Calu3 (cell line): ENCODE measurements around the gene GALK1. TPM values are rescaled to one million over a fixed set of nuclear protein-coding genes. Genes with fewer than 3 reads are reported as not detected.
A peak's percentile ranks its signal among the peaks of the same experiment; 100 is the strongest.

Source experiments
- BruUV-seq: library from RNA; stranded (reverse); fragments of 400-500 nt; replicated peaks from 2 replicates; lab custom pipeline; 2021; lab: Mats Ljungman, UMichigan
- CTCF ChIA-PET: fragments of 300-600 bp; sonication (Branson Sonifier 250); formaldehyde crosslinking; loops from one replicate; lab custom pipeline; 2022; ENCODE audit warnings: antibody characterized with exemption; lab: Charles Lee
- DNase-seq: peaks from one replicate; pipeline ENCODE4 v3.0.0; 2022
- H3K27ac Mint-ChIP-seq: one replicate; pipeline ENCODE4 v1.8.0; 2022; ENCODE audit warnings: mixed read lengths; ENCODE audit not compliant: unreplicated experiment
- H3K27me3 Mint-ChIP-seq: one replicate; pipeline ENCODE4 v1.8.0; 2022; ENCODE audit warnings: mixed read lengths; ENCODE audit not compliant: unreplicated experiment
- H3K36me3 Mint-ChIP-seq: one replicate; pipeline ENCODE4 v1.8.0; 2022; ENCODE audit warnings: mild to moderate bottlenecking, moderate library complexity, mixed read lengths; ENCODE audit not compliant: insufficient read depth, unreplicated experiment
- H3K4me1 Mint-ChIP-seq: one replicate; pipeline ENCODE4 v1.8.0; 2022; ENCODE audit warnings: mild to moderate bottlenecking, low read depth, mixed read lengths; ENCODE audit not compliant: unreplicated experiment
- H3K4me3 Mint-ChIP-seq: one replicate; pipeline ENCODE4 v1.8.0; 2022; ENCODE audit warnings: mild to moderate bottlenecking, low read depth, moderate library complexity, mixed read lengths; ENCODE audit not compliant: unreplicated experiment
- H3K9me3 Mint-ChIP-seq: one replicate; pipeline ENCODE4 v1.8.0; 2022; ENCODE audit warnings: low read depth, mixed read lengths; ENCODE audit not compliant: unreplicated experiment
- CTCF ChIP-seq: fragments of 200-600 bp; IDR thresholded peaks from one replicate; pipeline ENCODE4 v1.8.0; 2022; ENCODE audit warnings: antibody characterized with exemption; ENCODE audit not compliant: unreplicated experiment
- intact Hi-C: fragments of 100-400 bp; cut with micrococcal nuclease; formaldehyde crosslinking; loops from one replicate; pipeline ENCODE4 v1.10.0; 2022; ENCODE audit not compliant: unreplicated experiment
- total RNA-seq: library from RNA; stranded (reverse); gene quantifications from 2 replicates; pipeline ENCODE4 v1.2.3, GENCODE V29; 2022

GALK1 gene
- total RNA-seq, 1 experiment from 2014 or later = 20.4 TPM

- H3K9me3 Mint-ChIP-seq = no peaks in the 10 kb centered on the region
- H3K36me3 Mint-ChIP-seq = peaks cover 32% of the 10 kb centered on the region
- H3K27me3 Mint-ChIP-seq = no peaks in the 10 kb centered on the region
- CTCF ChIA-PET = interaction anchor here (0.6 to 1.5 kb wide), 3 partner anchors 14 to 478 kb away, joined by 3 to 6 read pairs (median 4); a partner anchor contains a TSS
- no peaks in the 10 kb centered on the region for H3K4me1 Mint-ChIP-seq
- H3K4me3 Mint-ChIP-seq = no peak overlapping the region
- DNase-seq = no peak
- BruUV-seq = no TSS peak
- no peak for TF ChIP-seq CTCF
- H3K27ac Mint-ChIP-seq = no peak overlapping the region
- intact Hi-C loops = no loop called here
Observed at GRCh38 chr17:75765981-75766380, 989 bp upstream of the GALK1 start.

- no peak for TF ChIP-seq CTCF
- Mint-ChIP-seq H3K36me3 (peaks cover 32% of the 10 kb centered on the region), H3K4me3 (peak overlapping the region; percentile 65), H3K27me3 (no peaks in the 10 kb centered on the region), H3K9me3 (no peaks in the 10 kb centered on the region), H3K4me1 (no peaks in the 10 kb centered on the region), H3K27ac (no peak overlapping the region)
- no TSS peak for BruUV-seq
- CTCF ChIA-PET = interaction anchor here (0.6 to 1.8 kb wide), 4 partner anchors 19 to 147 kb away, joined by 3 to 8 read pairs (median 4); partner anchors contain the start of gene TRIM65
- intact Hi-C loops = no loop called here
- no peak for DNase-seq
Observed at GRCh38 chr17:75764417-75764710, 628 bp downstream of the GALK1 start.

- Mint-ChIP-seq H3K27ac (peak overlapping the region; percentile 60), H3K4me3 (peak overlapping the region; percentile 65), H3K9me3 (no peaks in the 10 kb centered on the region), H3K4me1 (no peaks in the 10 kb centered on the region), H3K27me3 (no peaks in the 10 kb centered on the region), H3K36me3 (peaks cover 34% of the 10 kb centered on the region)
- intact Hi-C loops = no loop called here
- no peak for TF ChIP-seq CTCF
- CTCF ChIA-PET = interaction anchor here (0.7 to 1.8 kb wide), 2 partner anchors 19 to 133 kb away, joined by 3 to 8 read pairs; partner anchors contain the start of gene TRIM65
- BruUV-seq = no TSS peak
- DNase-seq = no peak
Observed at GRCh38 chr17:75763613-75764416, 1.2 kb downstream of the GALK1 start.

- peak overlapping the region; percentile 60 for H3K27ac Mint-ChIP-seq
- no peaks in the 10 kb centered on the region for H3K27me3 Mint-ChIP-seq
- no peaks in the 10 kb centered on the region for H3K4me1 Mint-ChIP-seq
- no peak for TF ChIP-seq CTCF
- intact Hi-C loops = no loop called here
- no peak for DNase-seq
- H3K36me3 Mint-ChIP-seq = peaks cover 40% of the 10 kb centered on the region
- BruUV-seq = no TSS peak
- H3K4me3 Mint-ChIP-seq = no peak overlapping the region
- CTCF ChIA-PET = no interaction called here
- no peaks in the 10 kb centered on the region for H3K9me3 Mint-ChIP-seq
Observed at GRCh38 chr17:75763269-75763607, 1.8 kb downstream of the GALK1 start.
